ENCODE measurements around the gene OR2A14.

DNA sequence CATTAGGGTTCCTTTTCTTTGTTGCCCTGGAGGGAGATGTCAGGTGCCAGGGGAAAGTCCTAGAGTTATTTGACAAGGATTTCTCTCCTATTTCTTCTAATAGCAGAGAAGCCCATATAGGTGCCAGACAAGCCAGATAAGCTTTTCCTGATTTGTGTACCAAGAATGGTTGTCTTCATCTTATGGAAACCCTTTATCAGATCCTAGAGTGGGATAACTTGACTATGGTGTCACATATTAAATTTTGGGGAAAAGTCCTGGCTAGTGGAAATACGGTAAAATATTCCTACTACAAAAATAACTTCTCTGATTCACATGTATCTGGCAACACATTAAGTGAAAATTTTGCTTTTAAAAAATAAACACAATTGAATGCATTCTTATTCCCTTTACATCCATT is 35.7 kb upstream of the OR2A14 start:
- TF ChIP-seq, protein P1, sequence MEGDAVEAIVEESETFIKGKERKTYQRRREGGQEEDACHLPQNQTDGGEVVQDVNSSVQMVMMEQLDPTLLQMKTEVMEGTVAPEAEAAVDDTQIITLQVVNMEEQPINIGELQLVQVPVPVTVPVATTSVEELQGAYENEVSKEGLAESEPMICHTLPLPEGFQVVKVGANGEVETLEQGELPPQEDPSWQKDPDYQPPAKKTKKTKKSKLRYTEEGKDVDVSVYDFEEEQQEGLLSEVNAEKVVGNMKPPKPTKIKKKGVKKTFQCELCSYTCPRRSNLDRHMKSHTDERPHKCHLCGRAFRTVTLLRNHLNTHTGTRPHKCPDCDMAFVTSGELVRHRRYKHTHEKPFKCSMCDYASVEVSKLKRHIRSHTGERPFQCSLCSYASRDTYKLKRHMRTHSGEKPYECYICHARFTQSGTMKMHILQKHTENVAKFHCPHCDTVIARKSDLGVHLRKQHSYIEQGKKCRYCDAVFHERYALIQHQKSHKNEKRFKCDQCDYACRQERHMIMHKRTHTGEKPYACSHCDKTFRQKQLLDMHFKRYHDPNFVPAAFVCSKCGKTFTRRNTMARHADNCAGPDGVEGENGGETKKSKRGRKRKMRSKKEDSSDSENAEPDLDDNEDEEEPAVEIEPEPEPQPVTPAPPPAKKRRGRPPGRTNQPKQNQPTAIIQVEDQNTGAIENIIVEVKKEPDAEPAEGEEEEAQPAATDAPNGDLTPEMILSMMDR (IDR thresholded peaks at IDR 0.05), result no peak
- TF ChIP-seq POLR2A (IDR thresholded peaks at IDR 0.05), result no peak
- no peak for TF ChIP-seq EP300 (IDR thresholded peaks at IDR 0.05)

Measured in suprapubic skin (tissue), 3 donors.